Measurements from ENCODE around the gene FOXP2. TPM values are rescaled to one million over a fixed set of nuclear protein-coding genes. Genes with fewer than 3 reads are reported as not detected.

FOXP2 gene
- total RNA-seq, 1 donor: 5.8 TPM

DNA sequence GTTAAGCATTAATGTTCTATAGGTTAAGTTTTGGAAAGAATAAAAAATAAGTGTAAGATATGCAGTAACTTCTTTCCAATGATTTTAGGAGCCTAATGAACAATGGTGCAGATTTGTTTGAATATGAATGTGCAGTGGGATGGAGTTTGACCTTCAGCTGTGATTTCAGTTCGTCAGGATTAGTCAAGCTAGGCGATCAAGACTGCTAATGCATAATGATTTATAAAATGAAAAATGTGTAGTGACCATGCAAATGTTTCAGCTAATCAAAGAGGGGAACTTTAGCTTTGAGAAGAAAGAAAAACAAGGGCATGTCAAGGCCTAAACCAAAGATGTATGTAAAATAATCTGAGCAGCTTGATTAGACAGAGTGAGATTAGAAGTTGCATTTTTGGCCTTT is 208.5 kb downstream of the FOXP2 start:
- Histone ChIP-seq H3K4me3 (ENCODE audit: insufficient read depth, low read length) (no peak overlapping the region), H3K9me3 (ENCODE audit: low read depth, low read length) (no peaks in the 10 kb centered on the region), H3K4me1 (ENCODE audit: insufficient read depth, low read length) (no peaks in the 10 kb centered on the region), H3K4me2 (ENCODE audit: insufficient read depth, low read length) (no peak overlapping the region), H3K36me3 (ENCODE audit: insufficient read depth, low read length) (no peaks in the 10 kb centered on the region), H3K79me2 (ENCODE audit: insufficient read depth, low read length) (no peaks in the 10 kb centered on the region), H4K20me1 (ENCODE audit: insufficient read depth, low read length) (no peaks in the 10 kb centered on the region), H2AFZ (ENCODE audit: low read length) (no peak overlapping the region), H3K27ac (ENCODE audit: low read depth, low read length) (no peak overlapping the region), H3K27me3 (ENCODE audit: insufficient read depth, low read length) (no peaks in the 10 kb centered on the region)
- DNase-seq (ENCODE audit: insufficient read length, low spot score, missing footprints): no peak
- TF ChIP-seq, protein P1, sequence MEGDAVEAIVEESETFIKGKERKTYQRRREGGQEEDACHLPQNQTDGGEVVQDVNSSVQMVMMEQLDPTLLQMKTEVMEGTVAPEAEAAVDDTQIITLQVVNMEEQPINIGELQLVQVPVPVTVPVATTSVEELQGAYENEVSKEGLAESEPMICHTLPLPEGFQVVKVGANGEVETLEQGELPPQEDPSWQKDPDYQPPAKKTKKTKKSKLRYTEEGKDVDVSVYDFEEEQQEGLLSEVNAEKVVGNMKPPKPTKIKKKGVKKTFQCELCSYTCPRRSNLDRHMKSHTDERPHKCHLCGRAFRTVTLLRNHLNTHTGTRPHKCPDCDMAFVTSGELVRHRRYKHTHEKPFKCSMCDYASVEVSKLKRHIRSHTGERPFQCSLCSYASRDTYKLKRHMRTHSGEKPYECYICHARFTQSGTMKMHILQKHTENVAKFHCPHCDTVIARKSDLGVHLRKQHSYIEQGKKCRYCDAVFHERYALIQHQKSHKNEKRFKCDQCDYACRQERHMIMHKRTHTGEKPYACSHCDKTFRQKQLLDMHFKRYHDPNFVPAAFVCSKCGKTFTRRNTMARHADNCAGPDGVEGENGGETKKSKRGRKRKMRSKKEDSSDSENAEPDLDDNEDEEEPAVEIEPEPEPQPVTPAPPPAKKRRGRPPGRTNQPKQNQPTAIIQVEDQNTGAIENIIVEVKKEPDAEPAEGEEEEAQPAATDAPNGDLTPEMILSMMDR (IDR thresholded peaks at IDR 0.05; ENCODE audit: extremely low read depth, low read depth, low read length): no peak

DNA sequence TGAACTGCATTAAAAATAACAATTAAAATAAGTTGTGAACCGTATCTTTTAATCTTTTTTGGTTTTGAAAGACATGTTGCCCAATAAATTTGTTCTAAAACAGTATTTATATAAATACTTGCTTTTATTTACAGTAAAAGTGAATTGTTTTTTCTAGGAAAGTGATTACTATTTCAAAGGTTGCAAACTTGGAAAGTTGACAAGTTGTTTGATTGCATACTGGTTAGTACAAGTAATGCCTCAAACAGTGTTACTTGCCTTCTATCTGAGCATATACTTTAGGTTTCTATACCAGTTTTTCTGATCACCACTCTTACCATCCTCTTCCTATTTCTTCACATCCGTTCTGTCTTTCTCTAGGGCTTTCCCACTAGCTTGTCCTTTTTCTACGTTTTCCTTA is 212.6 kb downstream of the FOXP2 start:
- Histone ChIP-seq H3K27ac (ENCODE audit: low read depth, low read length) (no peak overlapping the region), H3K4me3 (ENCODE audit: insufficient read depth, low read length) (no peak overlapping the region), H3K9me3 (ENCODE audit: low read depth, low read length) (no peaks in the 10 kb centered on the region), H3K36me3 (ENCODE audit: insufficient read depth, low read length) (no peaks in the 10 kb centered on the region), H3K4me1 (ENCODE audit: insufficient read depth, low read length) (no peaks in the 10 kb centered on the region), H3K27me3 (ENCODE audit: insufficient read depth, low read length) (no peaks in the 10 kb centered on the region), H4K20me1 (ENCODE audit: insufficient read depth, low read length) (no peaks in the 10 kb centered on the region), H3K4me2 (ENCODE audit: insufficient read depth, low read length) (no peak overlapping the region), H3K79me2 (ENCODE audit: insufficient read depth, low read length) (no peaks in the 10 kb centered on the region), H2AFZ (ENCODE audit: low read length) (no peak overlapping the region)
- TF ChIP-seq, protein P1 (IDR thresholded peaks at IDR 0.05; ENCODE audit: extremely low read depth, low read depth, low read length): no peak
- no peak for DNase-seq (ENCODE audit: insufficient read length, low spot score, missing footprints)

DNA sequence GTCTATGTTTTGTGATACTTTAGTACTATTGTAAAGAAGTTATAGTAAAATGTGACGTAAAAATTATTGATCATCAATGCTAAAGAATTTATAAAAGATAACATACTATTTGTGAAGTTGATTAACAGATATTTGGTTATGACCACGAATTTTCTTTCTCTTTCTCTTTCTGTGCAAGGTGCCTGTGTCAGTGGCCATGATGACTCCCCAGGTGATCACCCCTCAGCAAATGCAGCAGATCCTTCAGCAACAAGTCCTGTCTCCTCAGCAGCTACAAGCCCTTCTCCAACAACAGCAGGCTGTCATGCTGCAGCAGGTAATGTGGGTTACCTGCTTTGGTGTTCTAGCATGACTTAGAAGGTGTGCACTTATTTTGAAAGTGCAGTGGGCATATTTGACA is 213.7 kb downstream of the FOXP2 start:
- no peaks in the 10 kb centered on the region for H3K9me3 ChIP-seq (ENCODE audit: low read depth, low read length)
- no peaks in the 10 kb centered on the region for H3K4me1 ChIP-seq (ENCODE audit: insufficient read depth, low read length)
- no peak overlapping the region for H3K27ac ChIP-seq (ENCODE audit: low read depth, low read length)
- TF ChIP-seq, protein P1 (IDR thresholded peaks at IDR 0.05; ENCODE audit: extremely low read depth, low read depth, low read length): no peak
- H2AFZ ChIP-seq (ENCODE audit: low read length): no peak overlapping the region
- no peak overlapping the region for H3K4me2 ChIP-seq (ENCODE audit: insufficient read depth, low read length)
- H3K27me3 ChIP-seq (ENCODE audit: insufficient read depth, low read length): no peaks in the 10 kb centered on the region
- no peak overlapping the region for H3K4me3 ChIP-seq (ENCODE audit: insufficient read depth, low read length)
- H3K36me3 ChIP-seq (ENCODE audit: insufficient read depth, low read length): no peaks in the 10 kb centered on the region
- no peak for DNase-seq (ENCODE audit: insufficient read length, low spot score, missing footprints)
- no peaks in the 10 kb centered on the region for H3K79me2 ChIP-seq (ENCODE audit: insufficient read depth, low read length)
- no peaks in the 10 kb centered on the region for H4K20me1 ChIP-seq (ENCODE audit: insufficient read depth, low read length)

DNA sequence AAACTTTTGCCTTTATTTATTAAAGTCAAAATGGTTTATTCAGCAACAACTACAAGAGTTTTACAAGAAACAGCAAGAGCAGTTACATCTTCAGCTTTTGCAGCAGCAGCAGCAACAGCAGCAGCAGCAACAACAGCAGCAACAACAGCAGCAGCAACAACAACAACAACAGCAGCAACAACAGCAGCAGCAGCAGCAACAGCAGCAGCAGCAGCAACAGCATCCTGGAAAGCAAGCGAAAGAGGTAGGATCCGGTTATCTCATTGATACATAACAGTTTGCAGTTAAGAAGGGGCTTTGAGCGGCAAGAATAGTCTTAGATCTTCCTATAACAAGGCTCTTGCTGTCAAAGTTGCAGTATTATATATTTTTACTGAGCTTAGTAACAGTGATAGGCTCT is 215.1 kb downstream of the FOXP2 start:
- no peak for DNase-seq (ENCODE audit: insufficient read length, low spot score, missing footprints)
- Histone ChIP-seq H3K27ac (ENCODE audit: low read depth, low read length) (no peak overlapping the region), H3K27me3 (ENCODE audit: insufficient read depth, low read length) (no peaks in the 10 kb centered on the region), H3K4me3 (ENCODE audit: insufficient read depth, low read length) (no peak overlapping the region), H4K20me1 (ENCODE audit: insufficient read depth, low read length) (no peaks in the 10 kb centered on the region), H3K36me3 (ENCODE audit: insufficient read depth, low read length) (no peaks in the 10 kb centered on the region), H3K9me3 (ENCODE audit: low read depth, low read length) (no peaks in the 10 kb centered on the region), H2AFZ (ENCODE audit: low read length) (no peak overlapping the region), H3K4me2 (ENCODE audit: insufficient read depth, low read length) (no peak overlapping the region), H3K4me1 (ENCODE audit: insufficient read depth, low read length) (no peaks in the 10 kb centered on the region), H3K79me2 (ENCODE audit: insufficient read depth, low read length) (no peaks in the 10 kb centered on the region)
- TF ChIP-seq, protein P1 (IDR thresholded peaks at IDR 0.05; ENCODE audit: extremely low read depth, low read depth, low read length): no peak
